Measurements from ENCODE around the gene DDX10.

GRCh38 chr11:108628326-108628725 lies 36.5 kb upstream of the DDX10 start:
- TF ChIP-seq POLR2A (IDR thresholded peaks at IDR 0.05) = no peak
- TF ChIP-seq CTCF (IDR thresholded peaks at IDR 0.05) = no peak

Measured in testis (tissue), 2 donors.